WERI-Rb-1 (cell line): ENCODE results near the gene ANGPTL2.
A peak's percentile ranks its signal among the peaks of the same experiment; 100 is the strongest.

Source experiments
- DNase-seq: peaks from one replicate; pipeline ENCODE4 v3.0.0-alpha.2; 2020
- H3K27ac ChIP-seq: fragments of 250-450 bp; sonication (Bioruptor Pico); 2 replicates; pipeline ENCODE4 v1.5.1; 2020; ENCODE audit warnings: mild to moderate bottlenecking, moderate library complexity
- H3K27me3 ChIP-seq: fragments of 250-450 bp; sonication (Bioruptor Pico); 2 replicates; pipeline ENCODE4 v1.5.1; 2021; ENCODE audit warnings: mild to moderate bottlenecking, low read depth, moderate library complexity; ENCODE audit not compliant: insufficient read depth, severe bottlenecking
- H3K36me3 ChIP-seq: fragments of 250-450 bp; sonication (Bioruptor Pico); 2 replicates; pipeline ENCODE4 v1.5.1; 2020; ENCODE audit warnings: mild to moderate bottlenecking, moderate library complexity
- H3K4me3 ChIP-seq: 2 replicates; pipeline ENCODE4 v1.5.1; 2011; ENCODE audit warnings: low read depth, mild to moderate bottlenecking, control low read depth, low read length
- H3K9me3 ChIP-seq: fragments of 250-450 bp; sonication (Bioruptor Pico); 2 replicates; pipeline ENCODE4 v1.5.1; 2021; ENCODE audit warnings: mild to moderate bottlenecking, moderate library complexity; ENCODE audit not compliant: severe bottlenecking
- TF ChIP-seq, protein P1 (sequence below): IDR thresholded peaks from 2 replicates; pipeline ENCODE4 v1.5.1; 2011; ENCODE audit warnings: low read depth, mild to moderate bottlenecking, control low read depth, inconsistent platforms, low read length

The ANGPTL2 gene

DNA sequence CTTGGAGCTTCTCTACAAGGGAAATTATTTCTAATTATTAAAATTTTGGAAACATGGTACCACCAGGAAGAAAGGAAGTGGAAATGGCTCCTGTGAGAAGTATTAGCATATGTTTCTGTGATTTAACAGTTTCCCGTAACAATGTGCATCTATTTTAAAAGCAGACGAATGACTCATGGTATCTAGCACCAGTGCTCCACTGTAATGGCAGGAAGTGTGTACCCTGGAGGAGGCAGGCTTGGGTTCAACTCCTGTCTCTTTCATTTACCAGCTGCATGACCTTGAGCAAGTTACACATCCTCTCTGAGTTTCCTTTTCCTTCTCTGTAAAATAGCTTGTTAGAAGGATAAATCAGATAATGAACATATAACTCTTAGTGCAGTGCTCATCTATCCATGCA, 41.0 kb upstream of the ANGPTL2 start:
- Histone ChIP-seq H3K27me3 (no peaks in the 10 kb centered on the region), H3K36me3 (no peaks in the 10 kb centered on the region), H3K9me3 (no peaks in the 10 kb centered on the region), H3K27ac (no peak overlapping the region), H3K4me3 (no peak overlapping the region)
- TF ChIP-seq, protein P1, sequence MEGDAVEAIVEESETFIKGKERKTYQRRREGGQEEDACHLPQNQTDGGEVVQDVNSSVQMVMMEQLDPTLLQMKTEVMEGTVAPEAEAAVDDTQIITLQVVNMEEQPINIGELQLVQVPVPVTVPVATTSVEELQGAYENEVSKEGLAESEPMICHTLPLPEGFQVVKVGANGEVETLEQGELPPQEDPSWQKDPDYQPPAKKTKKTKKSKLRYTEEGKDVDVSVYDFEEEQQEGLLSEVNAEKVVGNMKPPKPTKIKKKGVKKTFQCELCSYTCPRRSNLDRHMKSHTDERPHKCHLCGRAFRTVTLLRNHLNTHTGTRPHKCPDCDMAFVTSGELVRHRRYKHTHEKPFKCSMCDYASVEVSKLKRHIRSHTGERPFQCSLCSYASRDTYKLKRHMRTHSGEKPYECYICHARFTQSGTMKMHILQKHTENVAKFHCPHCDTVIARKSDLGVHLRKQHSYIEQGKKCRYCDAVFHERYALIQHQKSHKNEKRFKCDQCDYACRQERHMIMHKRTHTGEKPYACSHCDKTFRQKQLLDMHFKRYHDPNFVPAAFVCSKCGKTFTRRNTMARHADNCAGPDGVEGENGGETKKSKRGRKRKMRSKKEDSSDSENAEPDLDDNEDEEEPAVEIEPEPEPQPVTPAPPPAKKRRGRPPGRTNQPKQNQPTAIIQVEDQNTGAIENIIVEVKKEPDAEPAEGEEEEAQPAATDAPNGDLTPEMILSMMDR, result no peak
- DNase-seq, result no peak

DNA sequence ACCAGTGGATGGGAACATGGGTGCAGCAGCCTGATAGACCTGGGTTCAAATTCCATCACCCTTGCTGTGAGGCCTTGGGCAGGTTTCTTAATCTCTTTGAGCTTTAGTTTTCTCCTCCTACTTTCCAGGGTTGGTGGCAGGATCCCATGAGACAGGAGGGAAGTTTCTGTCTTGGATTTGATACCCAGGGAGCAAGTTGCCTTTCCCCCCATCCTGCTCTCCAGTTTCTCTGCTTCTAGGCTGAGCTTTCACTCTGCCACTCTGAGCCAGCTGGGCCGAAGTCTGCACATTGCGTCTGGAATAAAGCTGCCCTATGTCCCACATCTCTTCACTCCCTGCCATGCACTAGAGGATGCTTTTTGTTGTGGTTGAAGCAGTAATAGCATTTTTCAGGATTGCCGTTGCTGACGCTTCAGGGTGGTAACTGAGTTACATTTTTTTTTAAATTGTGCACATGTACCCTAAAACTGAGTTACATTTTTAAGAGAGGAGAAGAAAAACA, 40.5 kb upstream of the ANGPTL2 start:
- Histone ChIP-seq H3K27ac (no peak overlapping the region), H3K4me3 (no peak overlapping the region), H3K36me3 (no peaks in the 10 kb centered on the region), H3K27me3 (no peaks in the 10 kb centered on the region), H3K9me3 (no peaks in the 10 kb centered on the region)
- no peak for DNase-seq
- TF ChIP-seq, protein P1, result no peak

DNA sequence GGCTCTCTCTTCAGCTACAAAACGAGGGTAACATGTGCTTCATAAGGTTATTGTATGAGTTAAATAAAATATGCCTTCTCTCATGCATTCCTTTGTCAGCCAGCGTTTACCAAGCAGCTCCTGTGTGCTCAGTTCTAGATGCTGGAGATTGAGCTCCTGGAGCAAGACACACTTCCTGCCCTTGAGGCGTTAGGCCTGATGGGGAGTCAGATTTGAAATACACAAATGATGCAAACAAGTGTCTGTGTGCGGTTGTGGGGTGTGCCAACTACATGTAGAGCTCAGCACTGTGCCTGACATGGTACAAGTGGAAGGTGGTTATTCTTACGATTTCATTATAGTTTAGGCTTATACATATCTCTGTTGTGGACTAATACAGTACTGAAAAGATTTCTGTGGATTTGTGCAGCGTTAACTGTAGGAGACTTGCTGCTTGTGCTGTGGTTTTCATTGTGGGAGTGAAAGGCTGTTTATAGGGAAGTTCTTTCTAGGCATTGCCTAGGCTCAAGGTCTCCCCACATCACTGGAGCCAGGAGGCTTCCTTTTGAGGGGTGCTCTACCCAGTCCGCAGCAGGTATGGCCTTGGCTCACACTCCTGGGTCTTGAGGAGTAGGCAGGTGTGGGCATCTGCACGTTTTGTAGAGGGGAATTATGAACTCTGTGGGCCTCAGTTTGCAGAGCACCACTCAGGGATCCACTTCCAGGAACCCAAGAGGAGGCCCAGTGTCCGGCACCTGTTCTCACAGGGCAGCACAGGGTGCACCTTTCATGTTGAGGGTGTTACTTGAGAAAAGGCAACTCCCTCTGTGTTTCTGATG, 39.8 kb upstream of the ANGPTL2 start:
- Histone ChIP-seq H3K27ac (no peak overlapping the region), H3K4me3 (no peak overlapping the region), H3K9me3 (no peaks in the 10 kb centered on the region), H3K36me3 (no peaks in the 10 kb centered on the region), H3K27me3 (no peaks in the 10 kb centered on the region)
- DNase-seq, result no peak
- TF ChIP-seq, protein P1, result no peak

DNA sequence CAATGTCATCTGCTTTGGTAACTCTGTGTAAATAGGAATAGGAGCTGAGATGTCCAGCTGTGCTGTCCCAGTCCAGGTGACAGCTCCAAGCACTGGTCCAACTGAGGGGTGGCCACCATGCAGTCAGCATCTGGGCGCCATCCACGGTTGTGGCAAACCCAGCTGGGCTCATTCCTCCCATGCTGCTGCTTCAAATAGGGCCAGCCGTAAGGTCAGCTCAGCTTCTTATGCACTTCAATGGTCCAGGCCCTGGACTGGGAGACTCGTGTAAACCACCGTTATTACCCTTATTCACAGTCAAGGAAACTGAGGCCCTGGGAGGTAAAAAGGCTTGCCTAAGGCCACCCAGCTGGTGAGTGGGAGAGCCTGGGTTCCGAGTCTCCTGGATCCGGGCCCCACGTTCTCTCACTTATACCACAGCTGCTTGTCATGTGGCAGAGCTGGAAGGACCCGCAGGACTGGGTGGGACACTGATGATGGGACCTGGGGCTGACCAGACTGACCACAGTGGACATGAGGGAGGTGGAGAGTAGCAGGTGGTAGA, 38.7 kb upstream of the ANGPTL2 start:
- no peaks in the 10 kb centered on the region for H3K36me3 ChIP-seq
- no peak for DNase-seq
- no peaks in the 10 kb centered on the region for H3K9me3 ChIP-seq
- no peak overlapping the region for H3K4me3 ChIP-seq
- H3K27me3 ChIP-seq, result no peaks in the 10 kb centered on the region
- no peak overlapping the region for H3K27ac ChIP-seq
- TF ChIP-seq, protein P1, result no peak

DNA sequence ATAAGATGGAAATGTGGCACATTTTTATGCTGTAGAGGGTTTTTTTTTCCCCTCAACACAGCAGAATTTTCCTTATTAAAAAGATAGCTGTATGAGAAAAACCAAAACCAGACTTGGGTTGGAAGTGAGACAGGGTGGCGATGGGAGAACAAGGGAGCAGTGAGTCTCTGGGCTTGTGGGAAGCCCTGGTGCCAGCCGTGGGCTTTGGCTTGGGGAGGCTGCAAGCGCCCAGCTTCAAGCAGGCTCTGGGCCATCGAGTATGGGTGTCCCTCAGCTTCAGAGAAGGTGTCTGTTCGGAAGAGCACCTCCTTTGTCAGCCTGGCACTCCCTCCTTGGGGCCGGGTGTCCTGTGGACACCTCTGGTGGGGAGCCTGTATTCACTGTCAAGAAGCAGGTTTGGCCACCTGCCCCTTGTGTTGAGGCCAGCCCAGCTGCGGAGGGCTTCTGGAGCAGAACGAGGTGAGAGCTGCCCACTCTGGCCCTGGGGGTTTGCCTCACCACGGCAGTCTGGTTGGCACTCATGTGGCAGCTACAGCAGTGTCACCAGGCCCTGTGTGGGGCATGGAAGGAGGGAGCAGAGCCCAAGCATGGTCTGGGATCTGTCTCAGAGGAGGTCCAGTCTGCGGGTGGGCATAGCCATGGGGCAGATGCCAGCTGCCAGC, 37.6 kb upstream of the ANGPTL2 start:
- peak overlapping the region; percentile 58 for H3K27ac ChIP-seq
- H3K9me3 ChIP-seq, result no peaks in the 10 kb centered on the region

More for the DNA sequence above, 37.6 kb upstream of the ANGPTL2 start:
- DNase-seq, result peak; percentile 6
- no peaks in the 10 kb centered on the region for H3K27me3 ChIP-seq
- no peak overlapping the region for H3K4me3 ChIP-seq
- TF ChIP-seq, protein P1, result no peak
- no peaks in the 10 kb centered on the region for H3K36me3 ChIP-seq
